NOMO-1 (cell line): ENCODE data around the gene SEPTIN11.
"Not testable (repeated sequence)": the region's sequence is repeated elsewhere in the genome, so short reads cannot be mapped to it uniquely, and the experiment has no call there.

Experiments
- DNase-seq, 2 experiments: peaks; one replicate each; lab custom pipeline; 2025; ENCODE audit not compliant: unreplicated experiment in 2 of 2; lab: John Stamatoyannopoulos, UW

Gene SEPTIN11

DNA sequence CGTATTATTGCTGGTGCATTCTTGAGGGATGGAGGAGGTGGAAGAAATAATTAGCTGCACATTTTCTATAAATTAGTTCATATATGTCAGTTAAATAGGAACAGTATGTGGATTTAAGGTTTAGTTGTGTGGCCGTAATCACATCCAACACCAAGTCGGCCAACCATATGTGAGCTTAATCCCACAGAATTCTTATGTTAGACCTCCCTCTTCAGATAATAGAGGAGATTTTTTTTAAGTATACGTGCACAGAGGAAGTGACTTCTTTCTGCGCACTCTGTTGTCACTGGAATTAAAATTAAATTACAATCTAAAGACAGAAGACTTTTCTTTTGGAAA is 2.1 kb downstream of the SEPTIN11 start:
- DNase-seq: no peak

DNA sequence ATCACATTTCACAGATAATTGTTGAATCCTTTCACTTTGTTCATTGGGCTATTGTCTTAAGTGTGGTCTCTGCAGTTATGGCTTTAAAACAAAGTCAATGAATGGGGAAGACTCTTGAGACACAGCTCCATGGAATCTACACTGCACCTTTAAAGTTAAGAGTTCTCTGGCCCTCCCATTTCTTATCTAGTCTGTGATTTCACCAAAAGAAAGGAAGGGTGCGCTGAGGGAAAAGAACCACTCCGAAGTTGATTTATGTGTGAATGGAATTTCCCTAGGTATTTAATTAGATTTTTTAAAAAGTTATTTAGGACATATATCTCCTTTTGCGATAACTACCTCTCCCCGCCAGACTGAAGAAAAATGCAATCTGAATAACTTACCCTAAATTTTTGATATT is 2.5 kb downstream of the SEPTIN11 start:
- DNase-seq: no peak

DNA sequence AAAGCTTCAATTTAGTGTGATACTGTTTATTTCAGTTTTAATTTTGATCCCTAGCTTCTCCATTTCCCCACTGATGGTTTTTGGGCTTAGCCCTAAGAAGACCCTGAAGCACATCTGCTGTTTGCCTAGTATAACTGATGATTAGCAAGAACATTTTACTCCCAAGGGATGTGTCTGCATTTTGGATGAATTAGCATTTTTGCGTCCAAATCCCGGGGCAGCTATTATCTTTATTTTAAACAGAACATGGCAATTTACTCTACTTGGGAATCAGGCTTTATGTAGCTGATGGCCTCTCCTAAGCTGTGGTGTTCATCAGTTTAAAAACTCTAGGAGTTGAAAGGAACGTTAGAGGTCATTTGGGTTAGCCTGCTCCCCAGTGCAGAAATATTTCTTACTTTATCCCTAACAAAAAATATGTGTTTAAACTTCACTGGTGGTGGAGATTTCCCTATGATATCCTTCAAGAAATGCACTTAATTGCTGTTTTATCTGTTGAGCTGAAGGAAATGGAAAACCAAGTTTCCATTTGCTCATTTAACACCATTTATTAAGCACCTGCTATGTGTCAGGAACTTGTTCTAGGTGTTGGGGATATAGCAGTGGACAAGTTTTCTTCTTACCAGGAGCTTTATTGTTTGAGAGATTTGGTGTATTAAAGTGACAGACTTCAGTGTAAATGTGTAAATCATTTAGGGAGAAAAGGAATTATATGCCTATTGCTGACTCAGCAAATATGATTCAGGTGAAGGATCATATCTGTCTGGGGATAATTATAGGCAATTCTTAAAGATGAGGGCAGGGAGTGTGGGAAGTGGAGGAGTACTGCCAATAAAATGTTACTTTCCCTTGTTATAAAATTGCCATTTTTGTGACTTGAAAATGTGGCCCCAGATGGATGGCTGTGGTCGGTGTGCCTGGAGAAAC is 3.4 kb downstream of the SEPTIN11 start:
- no peak for DNase-seq

DNA sequence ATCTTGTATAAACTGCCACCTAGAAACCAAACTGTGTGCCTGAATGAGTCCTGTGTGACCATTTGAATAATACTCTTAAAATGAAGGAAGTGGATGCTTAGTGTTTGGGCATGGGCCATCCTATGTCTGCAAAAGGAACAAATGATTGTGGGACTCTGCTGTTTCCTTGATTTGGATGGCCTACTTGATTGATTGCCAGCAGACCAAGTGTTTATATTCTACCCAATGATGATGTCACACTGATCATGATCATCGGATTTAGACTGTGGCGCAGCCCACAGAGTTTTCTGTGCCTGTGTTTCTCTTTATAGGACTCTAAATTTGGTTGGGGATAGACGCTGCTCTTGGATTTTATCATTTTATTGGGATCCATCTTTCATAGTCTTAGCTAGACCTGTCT is 4.4 kb downstream of the SEPTIN11 start:
- DNase-seq: no peak

DNA sequence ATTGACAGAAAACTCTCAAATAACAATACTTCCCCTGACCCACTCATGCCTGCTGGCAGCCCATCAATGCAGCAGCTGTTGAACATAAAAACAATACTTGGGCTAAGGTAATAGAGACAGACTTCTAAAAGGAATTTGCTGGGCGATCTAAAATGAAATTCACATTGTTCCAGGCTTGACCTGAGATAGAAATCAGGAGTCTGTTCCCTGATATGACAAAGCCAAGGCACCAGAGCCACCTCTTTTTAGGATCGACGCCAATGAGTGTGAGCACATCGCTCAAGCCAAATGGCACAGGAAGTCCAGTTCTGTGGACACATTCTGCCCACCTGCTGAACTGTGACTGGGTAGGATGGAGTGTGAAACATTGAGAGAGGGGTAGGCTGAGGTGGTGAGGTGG is 4.9 kb downstream of the SEPTIN11 start:
- DNase-seq: no peak

DNA sequence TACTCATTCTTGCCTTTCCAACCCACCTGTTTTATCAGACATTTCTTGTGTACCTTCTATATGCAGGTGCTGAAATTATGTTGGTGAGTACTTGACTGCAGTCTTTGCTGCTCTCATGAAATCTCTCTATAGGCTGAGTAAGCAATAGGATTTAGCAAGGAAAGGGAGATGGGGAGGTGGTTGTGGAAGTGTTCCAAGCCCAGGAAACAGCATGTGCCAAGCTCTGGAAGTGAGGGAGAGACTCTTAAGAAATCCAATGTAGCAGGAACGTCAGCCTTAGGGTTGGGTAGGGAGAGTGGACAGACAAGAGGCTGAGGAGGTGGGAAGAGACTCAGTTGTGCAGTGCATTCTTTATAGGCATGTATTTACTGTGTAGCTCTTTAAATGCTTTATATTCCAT is 5.6 kb downstream of the SEPTIN11 start:
- no peak for DNase-seq

DNA sequence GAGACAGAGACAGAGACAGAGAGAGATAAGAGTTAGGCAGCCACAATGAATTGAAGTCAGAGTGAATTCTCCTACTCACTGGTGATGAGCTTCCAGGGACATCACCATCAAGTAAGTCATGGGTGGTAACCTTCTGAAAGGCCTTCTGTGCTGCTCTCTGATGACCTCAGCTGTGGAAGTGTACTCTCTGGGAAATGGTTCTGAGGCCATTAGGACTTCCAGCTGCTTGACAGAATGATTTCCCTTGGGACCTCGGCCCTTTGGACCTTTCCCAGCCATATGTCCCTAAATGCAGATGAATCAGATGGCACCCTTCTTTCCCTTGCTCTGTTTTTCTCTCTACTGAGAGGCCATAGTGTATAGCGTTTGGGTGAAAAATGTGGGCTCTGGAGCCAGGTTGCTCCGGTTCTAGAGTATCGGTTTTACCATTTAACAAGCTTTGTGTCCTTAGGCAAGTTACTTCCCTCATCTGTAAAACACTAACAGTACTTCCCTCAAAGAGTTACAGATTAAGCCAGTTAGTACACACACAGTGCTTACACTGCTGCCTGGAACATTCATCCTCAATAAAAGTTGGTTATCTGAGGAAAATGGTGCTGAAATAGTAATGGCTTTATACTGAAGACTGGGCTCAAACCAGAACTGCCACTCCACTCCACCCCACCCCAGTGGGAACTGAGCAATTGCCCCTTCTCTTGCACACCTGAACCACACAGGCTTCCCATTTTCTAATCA is 7.6 kb downstream of the SEPTIN11 start:
- DNase-seq: no peak

DNA sequence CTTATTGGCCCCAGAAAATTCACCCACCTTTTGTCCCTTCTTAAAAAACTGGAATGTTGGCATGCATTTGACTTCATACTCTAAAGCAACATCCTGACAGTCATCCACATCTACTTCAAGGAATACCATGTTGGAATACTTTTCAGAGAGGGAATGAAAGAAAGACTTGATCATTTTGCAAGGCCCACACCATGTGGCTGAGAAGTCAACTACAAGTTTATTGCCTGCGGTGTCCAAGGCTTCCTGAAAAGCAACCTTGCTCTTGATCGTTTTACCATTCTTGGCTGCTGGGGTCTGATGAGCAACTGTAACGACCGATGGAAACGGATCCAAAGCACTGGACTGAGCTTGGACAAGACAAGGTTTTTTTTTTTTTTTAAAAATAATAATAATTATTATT is 9.3 kb downstream of the SEPTIN11 start:
- no peak for DNase-seq

DNA sequence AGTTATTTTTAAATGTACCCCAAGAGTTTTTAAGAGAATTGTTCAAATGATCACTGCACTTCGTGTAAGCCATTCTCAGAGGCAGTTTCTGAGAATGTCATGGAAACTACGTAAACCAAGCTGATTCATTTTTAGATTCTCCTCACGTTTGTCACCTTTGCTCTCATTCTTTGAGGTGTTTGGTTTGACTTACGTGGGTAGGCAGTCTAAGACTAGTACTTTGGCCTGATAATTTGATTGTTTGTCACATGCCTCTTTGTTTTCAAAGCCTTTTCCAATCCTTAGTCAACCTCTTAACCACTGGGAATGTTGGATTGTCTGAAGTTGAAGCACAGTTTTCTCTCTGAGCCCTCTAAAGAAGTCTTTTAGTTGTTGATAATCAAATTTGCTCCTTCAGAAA is 10.5 kb downstream of the SEPTIN11 start:
- no peak for DNase-seq

DNA sequence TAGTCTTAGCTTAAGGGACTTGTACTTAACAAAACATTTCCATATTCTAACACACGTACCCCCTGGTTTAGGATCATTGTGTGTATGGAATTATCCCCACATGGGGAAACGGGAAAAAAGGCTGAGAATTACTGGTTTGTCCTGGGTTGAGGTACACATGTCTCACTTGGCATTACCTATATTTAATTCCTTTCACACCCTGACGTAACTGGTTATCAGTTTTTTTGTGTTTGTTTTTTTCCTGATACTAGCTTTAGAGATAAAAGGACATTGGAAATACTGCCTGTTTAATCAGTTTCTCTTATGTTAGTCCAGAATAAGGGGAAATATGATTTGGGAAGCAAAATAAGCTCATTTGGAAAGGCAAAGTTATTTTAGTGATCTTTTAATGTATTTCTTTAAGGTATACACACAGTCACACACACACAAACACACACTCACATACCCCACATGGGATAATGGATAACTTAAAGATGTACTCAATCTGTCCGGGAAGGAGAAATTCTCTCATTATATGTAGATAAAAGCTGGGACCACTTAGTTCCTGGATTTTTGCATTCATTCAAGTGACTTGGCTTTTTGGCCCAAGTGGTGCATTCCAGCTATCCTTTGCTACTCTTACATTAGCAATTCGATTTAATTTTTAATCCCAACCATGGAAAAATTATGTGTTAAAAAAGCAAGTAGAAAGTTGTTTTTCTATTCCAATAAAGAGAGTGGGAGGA is 13.0 kb downstream of the SEPTIN11 start:
- DNase-seq: no peak

DNA sequence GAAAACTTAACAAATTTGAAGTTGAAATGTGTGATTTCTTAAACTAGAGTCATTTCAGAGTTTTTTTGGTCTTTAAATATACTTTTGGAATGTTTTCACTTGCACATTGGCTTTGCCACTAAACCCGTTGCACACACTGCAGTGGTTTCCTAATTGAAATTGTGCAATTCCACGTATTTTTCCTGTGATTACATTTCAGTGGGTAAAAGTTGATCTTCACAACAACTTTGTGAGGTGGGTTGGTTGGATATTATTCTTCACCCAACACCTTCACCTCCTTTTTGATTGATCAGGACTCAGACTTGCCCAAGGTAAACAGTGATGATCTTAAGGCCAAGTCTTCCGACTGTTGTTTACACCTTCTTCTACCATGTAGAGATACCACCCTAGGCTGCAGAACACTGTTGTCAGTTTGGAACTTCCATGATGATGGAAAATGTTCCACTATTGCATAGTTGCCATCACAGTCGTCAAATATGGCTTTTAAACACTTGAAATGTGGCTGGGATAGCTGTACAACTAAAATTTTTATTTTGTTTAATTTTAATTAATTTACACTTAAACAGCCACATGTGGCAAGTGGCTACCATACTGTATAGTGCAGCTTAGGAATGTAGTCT is 13.7 kb downstream of the SEPTIN11 start:
- no peak for DNase-seq

DNA sequence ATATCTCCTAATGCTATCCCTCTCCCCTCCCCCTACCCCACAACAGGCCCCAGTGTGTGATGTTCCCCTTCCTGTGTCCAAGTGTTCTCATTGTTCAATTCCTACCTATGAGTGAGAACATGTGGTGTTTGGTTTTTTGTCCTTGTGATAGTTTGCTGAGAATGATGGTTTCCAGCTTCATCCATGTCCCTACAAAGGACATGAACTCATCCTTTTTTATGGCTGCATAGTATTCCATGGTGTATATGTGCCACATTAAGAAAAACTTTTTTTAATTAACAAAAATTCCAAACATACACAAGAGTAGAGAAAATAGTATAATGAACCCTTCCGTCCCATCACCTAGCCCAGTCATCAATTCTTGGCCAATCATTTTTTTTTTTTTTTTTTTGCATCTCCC is 14.4 kb downstream of the SEPTIN11 start:
- DNase-seq: not testable (repeated sequence)

DNA sequence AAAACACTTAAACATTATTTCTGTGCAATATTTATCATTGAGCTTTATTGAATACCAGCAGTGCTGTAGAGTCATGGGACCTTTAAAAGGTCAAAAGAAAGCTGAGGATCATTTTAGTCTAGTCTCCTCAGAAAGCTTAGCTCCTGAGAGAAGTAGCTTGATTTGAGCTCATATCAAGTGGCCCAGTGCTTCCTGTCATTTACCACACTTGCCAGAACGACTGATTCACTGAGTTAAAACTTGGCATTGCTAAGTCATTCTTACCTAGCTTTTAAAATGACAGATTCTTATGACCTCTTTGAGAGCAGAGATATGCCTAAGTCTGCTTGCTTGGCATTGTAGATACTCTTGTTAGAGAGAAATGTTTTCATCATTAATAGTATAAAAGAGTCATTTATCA is 15.2 kb downstream of the SEPTIN11 start:
- DNase-seq: no peak

DNA sequence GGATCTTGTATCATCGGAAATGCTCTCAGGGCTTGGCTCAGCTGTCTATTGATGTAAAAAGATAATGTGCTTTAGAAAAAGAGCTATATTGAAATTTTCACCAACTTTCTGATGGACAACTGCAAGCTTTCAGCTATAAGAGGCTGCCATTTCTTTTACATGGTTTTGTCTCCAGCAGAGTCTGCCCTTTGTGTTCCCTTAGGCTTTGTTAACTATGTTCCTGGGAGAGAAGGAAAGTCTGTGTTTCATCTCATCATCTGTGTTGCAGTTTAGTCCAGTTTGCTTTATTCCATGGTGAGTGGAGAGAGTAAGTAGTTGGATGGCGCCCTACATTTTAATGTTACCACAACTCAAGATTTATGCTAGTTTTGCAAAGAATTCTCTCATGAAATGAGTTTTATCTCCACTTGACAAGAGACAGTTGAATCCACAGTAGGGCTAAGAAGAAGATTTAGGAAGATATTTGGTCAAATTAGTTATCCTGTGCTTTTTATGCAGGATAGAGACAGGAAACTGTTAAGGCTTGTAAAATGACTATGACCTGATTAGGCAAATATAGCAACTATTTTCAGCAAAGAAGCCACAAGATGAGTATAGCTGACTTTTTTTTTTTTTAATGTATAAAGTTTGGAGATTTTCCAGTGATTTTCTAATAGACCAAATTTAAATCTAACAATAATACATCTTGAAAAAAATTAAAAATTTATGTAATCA is 16.5 kb downstream of the SEPTIN11 start:
- DNase-seq: no peak

DNA sequence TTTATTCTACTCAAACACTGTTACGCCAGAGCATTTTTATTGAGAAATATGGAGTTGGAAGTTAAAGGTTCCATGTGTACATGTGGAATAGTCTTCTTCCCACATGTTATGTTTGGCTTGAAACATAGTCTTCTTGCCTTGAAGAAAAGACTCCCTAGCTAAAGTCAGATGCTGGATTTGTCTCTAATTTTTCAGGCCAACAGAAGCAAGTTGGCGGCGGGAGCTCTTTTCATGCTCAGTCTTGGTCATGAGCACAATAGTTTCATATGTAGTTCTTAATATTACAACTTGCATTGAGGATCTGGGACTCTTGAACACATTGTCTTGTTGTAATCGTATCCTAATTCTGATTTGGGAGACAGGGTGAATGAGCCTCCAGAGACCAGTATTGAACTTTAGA is 19.4 kb downstream of the SEPTIN11 start:
- DNase-seq: no peak

DNA sequence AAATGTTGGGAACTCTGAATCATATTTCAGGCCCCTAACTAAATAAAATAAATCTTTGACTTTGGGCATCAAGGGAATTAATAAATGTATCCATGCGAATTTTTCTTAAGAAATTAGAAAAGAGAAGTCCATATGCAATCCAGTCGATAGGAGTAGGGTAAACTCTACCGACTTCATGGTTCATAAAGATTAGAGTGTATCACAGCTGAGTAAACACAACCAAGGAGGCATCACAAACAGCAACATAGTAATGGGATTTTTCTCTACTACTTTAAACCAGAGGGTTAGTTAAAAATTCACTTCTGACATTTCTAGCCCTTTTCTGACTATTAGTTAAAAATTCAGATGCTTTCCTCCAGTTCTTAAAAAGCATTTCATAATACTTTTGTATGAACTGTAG is 19.9 kb downstream of the SEPTIN11 start:
- no peak for DNase-seq

DNA sequence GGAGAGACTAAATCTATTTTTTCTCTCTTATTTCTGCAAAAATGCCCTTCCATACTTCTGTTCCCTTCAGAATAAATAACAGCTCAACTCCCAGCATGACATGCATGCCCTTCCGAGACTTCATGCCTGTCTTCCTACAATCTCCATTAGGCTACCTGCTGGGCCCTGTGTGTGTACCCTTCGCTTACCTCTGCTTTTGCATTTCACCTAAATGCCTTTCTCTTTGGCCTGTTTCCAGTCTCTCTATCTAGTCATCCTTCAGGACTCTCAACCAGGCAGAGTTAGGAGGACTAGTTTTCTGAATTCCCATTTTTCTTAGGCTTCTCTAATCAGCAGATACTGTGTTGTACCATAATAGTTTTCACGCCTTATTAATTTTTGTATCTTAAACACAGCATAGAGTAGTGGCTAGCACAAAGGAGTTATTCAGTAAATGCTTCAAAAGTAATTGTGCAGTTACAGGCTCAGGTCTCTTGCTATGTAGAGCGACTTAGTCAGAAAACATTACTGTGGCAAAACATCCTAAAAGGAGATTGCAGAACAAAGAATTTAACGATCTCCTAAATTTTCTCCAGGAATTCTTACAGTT is 20.5 kb downstream of the SEPTIN11 start:
- no peak for DNase-seq

DNA sequence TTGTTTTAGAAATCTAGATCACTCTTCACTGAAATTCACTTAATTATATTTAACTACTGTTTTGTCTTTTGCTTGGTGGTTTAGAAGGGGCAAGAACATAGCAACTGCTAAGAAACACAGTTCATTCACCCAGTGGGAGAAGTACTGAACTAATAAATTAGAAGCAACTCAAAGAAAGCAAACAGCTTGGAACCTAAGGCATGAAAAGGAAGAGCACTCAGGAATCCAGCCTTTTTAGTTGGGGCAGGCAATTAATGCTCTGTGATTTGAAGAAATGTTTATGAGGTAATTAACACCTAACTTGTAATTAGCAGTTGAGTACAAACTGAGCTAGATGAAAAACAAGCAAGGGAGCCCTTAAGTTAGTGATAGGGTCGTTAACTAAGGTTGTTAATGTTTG is 22.8 kb downstream of the SEPTIN11 start:
- DNase-seq: no peak

DNA sequence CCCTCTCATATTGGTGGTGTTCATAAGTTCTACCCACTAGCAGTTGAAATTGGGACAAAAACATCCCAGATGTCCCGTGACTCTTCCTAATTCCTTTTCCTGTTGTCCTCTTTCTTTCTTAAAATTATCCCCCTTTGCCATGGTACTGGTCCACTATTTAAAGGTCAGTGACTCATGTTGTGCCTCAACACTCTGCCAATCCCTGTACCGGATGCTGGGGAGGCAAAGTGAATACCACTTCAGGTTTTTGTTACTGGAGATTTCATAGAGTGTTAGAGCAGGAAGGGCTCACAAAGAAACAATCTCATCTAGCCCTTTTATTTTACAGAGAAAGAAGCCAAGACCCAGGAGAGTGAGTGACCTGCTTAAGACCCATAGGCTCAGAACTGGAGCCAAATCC is 24.6 kb downstream of the SEPTIN11 start:
- DNase-seq: no peak

DNA sequence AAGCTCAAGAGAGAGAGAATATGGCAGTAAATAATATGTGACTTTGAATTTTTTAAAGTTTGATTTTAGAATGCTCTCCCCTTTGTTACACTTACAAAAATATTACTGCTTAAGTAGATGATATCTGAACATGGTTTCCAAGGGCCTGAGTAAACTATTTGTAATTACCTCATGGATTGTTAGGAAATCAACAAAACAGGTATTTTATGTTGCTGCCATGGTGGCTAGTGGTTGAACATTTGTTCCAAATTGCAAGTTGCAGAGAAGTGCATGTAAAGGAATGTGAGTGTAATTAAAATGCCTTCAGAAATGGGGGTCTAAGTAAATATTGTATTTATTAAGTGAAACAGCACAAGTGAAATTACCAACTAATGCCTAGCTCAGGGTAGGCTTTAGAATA is 27.6 kb downstream of the SEPTIN11 start:
- DNase-seq: no peak
